ENCODE results near the gene SLMAP. TPM values are rescaled to one million over a fixed set of nuclear protein-coding genes. Genes with fewer than 3 reads are reported as not detected.

Gene SLMAP
- total and polyA plus RNA-seq, 2 of the 13 experiments (the other 11 are each of a cell fraction or from before 2014, with no cell fraction given): 24.0 to 48.3 TPM

DNA sequence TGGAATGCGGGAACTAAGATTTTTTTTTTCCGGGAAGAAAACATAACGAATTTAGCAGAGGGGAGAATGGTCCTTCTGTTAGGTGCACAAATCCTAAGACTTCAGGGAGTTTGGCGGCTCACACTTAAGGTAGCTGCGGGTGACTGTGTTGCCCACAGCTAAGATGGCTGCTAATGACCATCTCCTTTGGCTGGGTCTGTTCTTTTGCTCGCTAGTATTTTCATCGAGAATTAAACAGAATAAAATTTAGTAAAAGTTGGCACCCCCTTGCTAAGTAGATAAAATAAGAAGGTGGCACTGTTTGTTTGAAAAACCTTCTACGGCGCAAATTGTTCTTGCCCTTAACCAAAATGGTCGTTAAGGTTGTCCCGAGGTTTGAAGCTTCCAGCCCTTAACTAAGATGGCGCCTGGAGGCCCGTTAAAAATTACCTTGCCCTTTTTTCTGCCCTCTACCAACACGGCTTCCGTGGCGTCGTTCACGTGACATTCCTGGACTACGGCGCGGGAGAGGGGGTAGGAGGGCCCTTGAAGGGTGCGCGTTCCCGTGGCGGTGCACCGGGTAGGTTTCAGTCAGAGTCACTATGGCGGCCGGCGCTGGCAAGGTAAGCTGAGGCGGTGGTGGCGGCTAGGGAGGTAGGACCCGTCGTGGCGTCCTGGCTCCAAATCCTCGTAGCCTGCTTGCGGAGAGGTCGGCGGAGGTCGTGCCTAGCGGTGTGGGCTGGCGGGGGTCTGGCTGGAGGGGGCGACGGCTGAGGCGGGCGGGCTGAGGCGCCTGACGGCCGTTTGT, at the start of gene SLMAP (continued):
- TF ChIP-seq, protein P1, sequence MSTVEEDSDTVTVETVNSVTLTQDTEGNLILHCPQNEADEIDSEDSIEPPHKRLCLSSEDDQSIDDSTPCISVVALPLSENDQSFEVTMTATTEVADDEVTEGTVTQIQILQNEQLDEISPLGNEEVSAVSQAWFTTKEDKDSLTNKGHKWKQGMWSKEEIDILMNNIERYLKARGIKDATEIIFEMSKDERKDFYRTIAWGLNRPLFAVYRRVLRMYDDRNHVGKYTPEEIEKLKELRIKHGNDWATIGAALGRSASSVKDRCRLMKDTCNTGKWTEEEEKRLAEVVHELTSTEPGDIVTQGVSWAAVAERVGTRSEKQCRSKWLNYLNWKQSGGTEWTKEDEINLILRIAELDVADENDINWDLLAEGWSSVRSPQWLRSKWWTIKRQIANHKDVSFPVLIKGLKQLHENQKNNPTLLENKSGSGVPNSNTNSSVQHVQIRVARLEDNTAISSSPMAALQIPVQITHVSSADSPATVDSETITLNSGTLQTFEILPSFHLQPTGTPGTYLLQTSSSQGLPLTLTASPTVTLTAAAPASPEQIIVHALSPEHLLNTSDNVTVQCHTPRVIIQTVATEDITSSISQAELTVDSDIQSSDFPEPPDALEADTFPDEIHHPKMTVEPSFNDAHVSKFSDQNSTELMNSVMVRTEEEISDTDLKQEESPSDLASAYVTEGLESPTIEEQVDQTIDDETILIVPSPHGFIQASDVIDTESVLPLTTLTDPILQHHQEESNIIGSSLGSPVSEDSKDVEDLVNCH (CRISPR knock-in tag; IDR thresholded peaks at IDR 0.05): no peak
- TF ChIP-seq ZKSCAN8 (CRISPR knock-in tag; IDR thresholded peaks at IDR 0.05; ENCODE audit: borderline replicate concordance) (no peak), SAFB2 (CRISPR knock-in tag; IDR thresholded peaks at IDR 0.05; ENCODE audit: borderline replicate concordance, low read depth) (no peak), ARNTL (CRISPR knock-in tag; IDR thresholded peaks at IDR 0.05) (0 out of 2 replicates have a peak, but pooled peaks have one; percentile 47), PTBP1 (IDR thresholded peaks at IDR 0.05; ENCODE audit: low read depth, low read length, poor library complexity, severe bottlenecking) (no peak), ATRX (CRISPR knock-in tag; IDR thresholded peaks at IDR 0.05; ENCODE audit: borderline replicate concordance) (no peak), SRF (IDR thresholded peaks at IDR 0.05; ENCODE audit: low read depth, low read length) (0 out of 2 replicates have a peak, but pooled peaks have one; percentile 22), RNF2 (conservative IDR thresholded peaks at IDR 0.05; ENCODE audit: low read depth) (no peak), ZZZ3 (CRISPR knock-in tag; IDR thresholded peaks at IDR 0.05; ENCODE audit: borderline replicate concordance) (peak; percentile 82; the same call in 1 of the 2 replicates), POLR2G (IDR thresholded peaks at IDR 0.05; ENCODE audit: low read depth, low read length) (peak; percentile 83), ZNF17 (CRISPR knock-in tag; IDR thresholded peaks at IDR 0.05) (no peak), ZNF670 (CRISPR knock-in tag; IDR thresholded peaks at IDR 0.05; ENCODE audit: borderline replicate concordance) (no peak), YY1 (IDR thresholded peaks at IDR 0.05; ENCODE audit: insufficient read depth, insufficient replicate concordance, low read depth, low read length) (peak; percentile 100), ZNF773 (CRISPR knock-in tag; IDR thresholded peaks at IDR 0.05; ENCODE audit: borderline replicate concordance) (no peak), ZFP37 (CRISPR knock-in tag; IDR thresholded peaks at IDR 0.05; ENCODE audit: borderline replicate concordance) (no peak)
- TF ChIP-seq, protein P2, sequence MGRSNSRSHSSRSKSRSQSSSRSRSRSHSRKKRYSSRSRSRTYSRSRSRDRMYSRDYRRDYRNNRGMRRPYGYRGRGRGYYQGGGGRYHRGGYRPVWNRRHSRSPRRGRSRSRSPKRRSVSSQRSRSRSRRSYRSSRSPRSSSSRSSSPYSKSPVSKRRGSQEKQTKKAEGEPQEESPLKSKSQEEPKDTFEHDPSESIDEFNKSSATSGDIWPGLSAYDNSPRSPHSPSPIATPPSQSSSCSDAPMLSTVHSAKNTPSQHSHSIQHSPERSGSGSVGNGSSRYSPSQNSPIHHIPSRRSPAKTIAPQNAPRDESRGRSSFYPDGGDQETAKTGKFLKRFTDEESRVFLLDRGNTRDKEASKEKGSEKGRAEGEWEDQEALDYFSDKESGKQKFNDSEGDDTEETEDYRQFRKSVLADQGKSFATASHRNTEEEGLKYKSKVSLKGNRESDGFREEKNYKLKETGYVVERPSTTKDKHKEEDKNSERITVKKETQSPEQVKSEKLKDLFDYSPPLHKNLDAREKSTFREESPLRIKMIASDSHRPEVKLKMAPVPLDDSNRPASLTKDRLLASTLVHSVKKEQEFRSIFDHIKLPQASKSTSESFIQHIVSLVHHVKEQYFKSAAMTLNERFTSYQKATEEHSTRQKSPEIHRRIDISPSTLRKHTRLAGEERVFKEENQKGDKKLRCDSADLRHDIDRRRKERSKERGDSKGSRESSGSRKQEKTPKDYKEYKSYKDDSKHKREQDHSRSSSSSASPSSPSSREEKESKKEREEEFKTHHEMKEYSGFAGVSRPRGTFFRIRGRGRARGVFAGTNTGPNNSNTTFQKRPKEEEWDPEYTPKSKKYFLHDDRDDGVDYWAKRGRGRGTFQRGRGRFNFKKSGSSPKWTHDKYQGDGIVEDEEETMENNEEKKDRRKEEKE (IDR thresholded peaks at IDR 0.05): no peak
- TF ChIP-seq, protein P3, sequence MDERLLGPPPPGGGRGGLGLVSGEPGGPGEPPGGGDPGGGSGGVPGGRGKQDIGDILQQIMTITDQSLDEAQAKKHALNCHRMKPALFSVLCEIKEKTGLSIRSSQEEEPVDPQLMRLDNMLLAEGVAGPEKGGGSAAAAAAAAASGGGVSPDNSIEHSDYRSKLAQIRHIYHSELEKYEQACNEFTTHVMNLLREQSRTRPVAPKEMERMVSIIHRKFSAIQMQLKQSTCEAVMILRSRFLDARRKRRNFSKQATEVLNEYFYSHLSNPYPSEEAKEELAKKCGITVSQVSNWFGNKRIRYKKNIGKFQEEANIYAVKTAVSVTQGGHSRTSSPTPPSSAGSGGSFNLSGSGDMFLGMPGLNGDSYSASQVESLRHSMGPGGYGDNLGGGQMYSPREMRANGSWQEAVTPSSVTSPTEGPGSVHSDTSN (CRISPR knock-in tag; IDR thresholded peaks at IDR 0.05): no peak
- TF ChIP-seq, protein P4, sequence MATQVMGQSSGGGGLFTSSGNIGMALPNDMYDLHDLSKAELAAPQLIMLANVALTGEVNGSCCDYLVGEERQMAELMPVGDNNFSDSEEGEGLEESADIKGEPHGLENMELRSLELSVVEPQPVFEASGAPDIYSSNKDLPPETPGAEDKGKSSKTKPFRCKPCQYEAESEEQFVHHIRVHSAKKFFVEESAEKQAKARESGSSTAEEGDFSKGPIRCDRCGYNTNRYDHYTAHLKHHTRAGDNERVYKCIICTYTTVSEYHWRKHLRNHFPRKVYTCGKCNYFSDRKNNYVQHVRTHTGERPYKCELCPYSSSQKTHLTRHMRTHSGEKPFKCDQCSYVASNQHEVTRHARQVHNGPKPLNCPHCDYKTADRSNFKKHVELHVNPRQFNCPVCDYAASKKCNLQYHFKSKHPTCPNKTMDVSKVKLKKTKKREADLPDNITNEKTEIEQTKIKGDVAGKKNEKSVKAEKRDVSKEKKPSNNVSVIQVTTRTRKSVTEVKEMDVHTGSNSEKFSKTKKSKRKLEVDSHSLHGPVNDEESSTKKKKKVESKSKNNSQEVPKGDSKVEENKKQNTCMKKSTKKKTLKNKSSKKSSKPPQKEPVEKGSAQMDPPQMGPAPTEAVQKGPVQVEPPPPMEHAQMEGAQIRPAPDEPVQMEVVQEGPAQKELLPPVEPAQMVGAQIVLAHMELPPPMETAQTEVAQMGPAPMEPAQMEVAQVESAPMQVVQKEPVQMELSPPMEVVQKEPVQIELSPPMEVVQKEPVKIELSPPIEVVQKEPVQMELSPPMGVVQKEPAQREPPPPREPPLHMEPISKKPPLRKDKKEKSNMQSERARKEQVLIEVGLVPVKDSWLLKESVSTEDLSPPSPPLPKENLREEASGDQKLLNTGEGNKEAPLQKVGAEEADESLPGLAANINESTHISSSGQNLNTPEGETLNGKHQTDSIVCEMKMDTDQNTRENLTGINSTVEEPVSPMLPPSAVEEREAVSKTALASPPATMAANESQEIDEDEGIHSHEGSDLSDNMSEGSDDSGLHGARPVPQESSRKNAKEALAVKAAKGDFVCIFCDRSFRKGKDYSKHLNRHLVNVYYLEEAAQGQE (IDR thresholded peaks at IDR 0.05; ENCODE audit: borderline replicate concordance in 1 of 2, low read depth in 1 of 2, low read length in 2 of 2): 0 out of 4 replicates have a peak, but pooled peaks of 1 of the 2 experiments have one; percentile 6
